Effector CD8-positive, alpha-beta T cell (primary cell): ENCODE measurements around the gene FBXW10.
"Not testable (repeated sequence)": the region's sequence is repeated elsewhere in the genome, so short reads cannot be mapped to it uniquely, and the experiment has no call there.

Experiments
- DNase-seq: peaks from one replicate; lab custom pipeline; 2025; lab: John Stamatoyannopoulos, UW
- total RNA-seq, 4 experiments: gene quantifications; one replicate each; lab custom pipeline; 2026; lab: John Stamatoyannopoulos, UW

The FBXW10 gene, protein sequence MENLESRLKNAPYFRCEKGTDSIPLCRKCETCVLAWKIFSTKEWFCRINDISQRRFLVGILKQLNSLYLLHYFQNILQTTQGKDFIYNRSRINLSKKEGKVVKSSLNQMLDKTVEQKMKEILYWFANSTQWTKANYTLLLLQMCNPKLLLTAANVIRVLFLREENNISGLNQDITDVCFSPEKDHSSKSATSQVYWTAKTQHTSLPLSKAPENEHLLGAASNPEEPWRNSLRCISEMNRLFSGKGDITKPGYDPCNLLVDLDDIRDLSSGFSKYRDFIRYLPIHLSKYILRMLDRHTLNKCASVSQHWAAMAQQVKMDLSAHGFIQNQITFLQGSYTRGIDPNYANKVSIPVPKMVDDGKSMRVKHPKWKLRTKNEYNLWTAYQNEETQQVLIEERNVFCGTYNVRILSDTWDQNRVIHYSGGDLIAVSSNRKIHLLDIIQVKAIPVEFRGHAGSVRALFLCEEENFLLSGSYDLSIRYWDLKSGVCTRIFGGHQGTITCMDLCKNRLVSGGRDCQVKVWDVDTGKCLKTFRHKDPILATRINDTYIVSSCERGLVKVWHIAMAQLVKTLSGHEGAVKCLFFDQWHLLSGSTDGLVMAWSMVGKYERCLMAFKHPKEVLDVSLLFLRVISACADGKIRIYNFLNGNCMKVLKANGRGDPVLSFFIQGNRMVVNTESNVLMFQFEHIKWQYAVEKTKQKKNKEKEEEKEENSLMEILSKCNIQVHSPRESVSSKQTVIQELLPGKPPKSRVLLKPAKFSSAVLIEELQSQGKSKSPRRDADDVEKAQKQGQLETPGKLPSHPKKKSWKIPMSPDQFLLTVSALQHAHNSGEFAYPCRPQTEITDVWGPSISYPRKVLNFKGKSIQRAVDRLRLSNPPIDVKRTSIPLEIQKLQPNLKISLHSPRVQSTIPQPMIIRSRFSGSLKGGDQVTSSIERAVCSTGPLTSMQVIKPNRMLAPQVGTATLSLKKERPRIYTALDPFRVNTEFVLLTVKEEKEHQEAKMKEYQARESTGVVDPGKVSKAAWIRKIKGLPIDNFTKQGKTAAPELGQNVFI
- 0 to 0.09 (median 0) reads per million in 4 experiments for total RNA-seq

DNA sequence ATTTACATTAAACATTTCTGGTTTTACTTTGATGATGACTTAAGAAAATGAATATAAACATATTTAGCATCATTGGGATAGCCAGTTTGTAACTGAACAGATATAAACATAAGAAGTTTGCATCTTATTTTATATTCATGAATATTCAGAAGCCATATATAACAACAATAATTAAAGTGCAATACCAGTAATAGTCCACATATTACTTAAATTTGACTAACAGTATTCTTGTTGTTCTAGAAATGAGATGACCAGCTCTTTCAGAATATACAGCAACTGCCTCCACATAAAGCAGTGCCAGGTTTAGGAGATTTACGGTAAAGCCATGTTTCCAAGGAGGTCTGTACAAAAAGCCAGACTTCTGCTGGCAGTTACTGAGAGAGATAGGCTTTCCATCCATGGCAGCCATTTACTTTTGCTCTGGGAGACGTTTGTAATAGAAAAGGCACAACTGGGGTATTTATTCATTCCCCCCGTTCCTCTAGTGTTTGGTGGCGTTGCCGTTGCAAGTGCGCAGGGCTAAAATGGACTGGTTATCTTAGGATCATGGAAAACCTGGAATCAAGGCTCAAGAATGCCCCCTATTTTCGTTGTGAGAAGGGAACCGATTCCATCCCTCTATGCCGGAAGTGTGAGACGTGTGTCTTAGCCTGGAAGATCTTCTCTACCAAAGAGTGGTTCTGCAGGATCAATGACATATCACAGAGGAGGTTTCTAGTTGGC, at the start of gene FBXW10:
TSS of gene FBXW10 (plus strand) at position 356 of the 723 bp plus-strand sequence. CDS start at position 547, 191 bp downstream.
- DNase-seq: not testable (repeated sequence)

DNA sequence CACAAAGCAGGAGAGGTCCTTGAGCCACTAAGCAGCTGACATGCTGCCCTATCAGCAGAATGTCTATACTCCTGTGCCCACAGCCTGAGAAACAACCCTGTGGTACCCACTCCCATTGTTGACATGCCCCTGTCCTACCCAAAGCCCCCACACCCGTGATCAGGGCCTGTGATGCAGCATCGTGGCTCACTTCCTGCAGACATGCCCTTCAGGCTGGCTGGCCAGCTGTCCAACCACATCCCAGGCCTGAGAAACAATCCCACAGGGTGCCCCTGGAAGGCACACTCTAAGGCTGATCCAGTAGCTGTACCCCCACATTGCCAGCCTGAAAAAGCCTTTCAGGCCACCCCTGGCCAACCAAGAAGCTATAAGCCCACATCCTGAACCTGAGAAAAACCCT, 48.7 kb upstream of the FBXW10 start:
- DNase-seq: not testable (repeated sequence)

DNA sequence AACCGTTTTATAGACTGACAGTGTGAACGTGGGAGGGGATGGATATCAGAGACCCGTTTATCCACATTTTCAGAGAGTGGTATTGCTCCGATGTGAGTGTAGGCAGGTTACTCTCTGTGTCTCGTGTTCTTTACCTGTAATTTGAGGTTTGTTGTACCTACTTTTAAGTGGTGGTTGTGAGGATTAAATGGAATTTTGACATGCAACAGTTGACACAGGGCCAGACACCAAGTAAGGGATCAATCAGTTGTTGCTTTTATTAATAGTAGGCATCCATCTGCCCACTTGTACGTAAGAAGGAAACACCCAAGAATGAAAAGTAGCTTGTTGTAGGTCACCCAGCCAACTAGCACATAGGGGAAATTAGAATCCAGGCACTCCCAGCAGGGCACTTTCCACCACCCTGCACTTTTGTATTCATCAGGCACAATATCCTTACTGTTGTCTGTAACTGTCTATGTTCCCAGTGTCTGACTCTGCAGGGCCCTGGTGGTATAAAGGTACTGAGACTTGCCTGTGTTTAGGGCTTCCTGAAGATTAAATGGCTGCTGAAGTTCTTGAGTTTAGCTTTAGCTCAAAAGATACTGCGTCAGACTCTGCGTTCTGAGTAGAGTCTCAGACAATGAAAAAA, 45.3 kb upstream of the FBXW10 start:
- not testable (repeated sequence) for DNase-seq

DNA sequence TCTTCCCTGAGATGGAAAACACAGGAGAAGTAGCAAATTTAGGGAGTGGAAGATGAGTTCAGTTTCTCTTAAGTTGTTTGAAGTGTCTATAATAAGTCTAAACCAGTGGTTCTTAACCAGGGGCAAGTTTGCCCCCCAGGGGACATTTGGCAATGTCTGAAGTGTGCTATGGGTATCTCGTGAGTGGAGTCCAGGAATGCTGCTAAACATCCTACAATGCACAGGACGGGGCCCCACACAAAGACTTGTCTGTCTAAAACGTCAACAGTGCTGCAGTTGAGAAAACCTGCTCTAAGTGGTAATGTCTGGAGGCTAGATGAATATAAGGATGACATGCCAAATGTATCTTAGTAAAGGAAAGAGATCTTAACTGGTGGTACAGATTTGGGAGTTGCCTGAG, 37.9 kb upstream of the FBXW10 start:
- DNase-seq: not testable (repeated sequence)

DNA sequence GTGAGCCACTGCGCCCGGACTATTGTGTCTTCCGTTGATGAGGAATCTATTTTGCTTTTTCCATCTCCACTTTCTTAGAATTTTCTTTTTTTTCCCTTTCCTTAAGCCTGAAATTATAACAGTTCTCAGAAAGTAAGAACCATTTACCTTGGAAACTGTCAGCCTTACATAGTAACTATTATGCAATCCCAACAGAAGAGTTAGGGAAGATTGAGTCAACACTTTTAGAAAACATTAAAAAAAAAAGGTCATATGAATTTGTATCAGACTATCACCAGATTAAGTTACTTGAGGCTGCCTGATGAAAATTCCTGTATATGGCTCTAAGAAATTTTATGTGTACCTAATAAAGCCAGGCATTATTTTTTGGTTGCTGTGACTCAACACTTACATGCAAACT, 35.6 kb upstream of the FBXW10 start:
- not testable (repeated sequence) for DNase-seq

DNA sequence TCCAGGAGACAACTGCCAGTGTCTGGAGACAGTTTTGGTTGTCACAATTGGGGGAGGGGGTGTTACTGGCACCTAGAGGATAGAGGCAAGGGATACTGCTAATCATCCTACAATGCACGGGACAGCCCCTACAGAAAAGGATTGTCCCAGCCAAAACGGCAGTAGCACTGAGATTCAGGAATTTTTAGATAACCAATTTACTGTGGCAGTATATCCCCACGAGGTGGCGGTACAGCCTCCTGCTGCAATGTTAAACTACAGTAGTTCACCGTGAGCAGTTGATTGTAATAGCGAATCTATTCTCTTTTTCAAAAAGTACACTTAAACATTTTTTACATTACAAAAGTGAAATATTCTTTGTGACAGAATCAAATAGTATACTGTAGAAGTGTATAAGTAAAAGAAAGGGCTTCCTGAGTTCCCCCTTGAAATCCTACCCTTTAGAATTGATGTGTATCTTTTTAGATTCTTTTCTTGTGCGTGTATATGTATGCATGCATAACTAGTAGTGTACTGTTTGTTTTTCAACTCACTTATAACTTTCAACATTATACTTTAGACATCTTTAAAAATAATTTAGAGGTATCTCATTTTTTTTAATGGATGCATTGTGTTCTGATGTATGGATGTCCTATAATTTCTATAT, 31.4 kb upstream of the FBXW10 start:
- DNase-seq: peak; percentile 39

DNA sequence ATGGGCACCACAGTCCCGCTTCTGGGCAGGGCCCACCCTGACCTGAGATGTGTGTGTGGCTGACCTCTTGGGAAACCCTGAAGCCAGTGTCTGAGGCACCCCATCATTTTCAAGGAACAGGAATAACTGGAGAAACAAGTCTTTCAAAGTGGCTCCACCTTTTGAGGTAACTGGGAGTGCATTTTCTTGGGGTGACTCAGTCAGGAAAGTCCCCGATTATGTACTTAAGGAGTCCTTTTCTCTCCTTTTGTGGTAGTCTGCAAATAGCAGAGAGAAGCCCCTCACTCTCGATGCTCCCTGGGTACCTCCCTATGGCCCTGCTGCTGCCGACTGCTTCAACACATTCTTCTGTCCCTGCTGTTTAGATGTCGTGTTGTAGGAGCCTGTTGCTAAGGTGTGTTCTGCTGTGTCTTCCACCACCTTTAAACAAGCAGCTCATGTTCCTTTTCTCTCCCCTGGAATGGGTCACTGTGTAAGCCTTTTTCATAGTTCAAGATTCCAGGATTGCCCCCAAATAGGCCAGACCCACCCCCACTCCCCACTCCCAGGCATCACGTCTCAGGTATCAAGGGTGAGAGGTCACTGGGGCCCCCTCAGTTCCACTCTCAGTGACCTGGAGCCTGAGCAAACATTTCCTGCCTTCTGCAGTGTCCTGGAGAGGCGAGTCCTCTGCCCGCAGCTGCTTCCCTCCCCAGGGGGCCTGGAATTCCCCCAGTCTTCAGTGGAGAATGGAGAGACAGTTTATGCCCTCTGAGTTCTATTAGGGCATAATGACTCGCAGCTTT, 25.0 kb upstream of the FBXW10 start:
- not testable (repeated sequence) for DNase-seq

DNA sequence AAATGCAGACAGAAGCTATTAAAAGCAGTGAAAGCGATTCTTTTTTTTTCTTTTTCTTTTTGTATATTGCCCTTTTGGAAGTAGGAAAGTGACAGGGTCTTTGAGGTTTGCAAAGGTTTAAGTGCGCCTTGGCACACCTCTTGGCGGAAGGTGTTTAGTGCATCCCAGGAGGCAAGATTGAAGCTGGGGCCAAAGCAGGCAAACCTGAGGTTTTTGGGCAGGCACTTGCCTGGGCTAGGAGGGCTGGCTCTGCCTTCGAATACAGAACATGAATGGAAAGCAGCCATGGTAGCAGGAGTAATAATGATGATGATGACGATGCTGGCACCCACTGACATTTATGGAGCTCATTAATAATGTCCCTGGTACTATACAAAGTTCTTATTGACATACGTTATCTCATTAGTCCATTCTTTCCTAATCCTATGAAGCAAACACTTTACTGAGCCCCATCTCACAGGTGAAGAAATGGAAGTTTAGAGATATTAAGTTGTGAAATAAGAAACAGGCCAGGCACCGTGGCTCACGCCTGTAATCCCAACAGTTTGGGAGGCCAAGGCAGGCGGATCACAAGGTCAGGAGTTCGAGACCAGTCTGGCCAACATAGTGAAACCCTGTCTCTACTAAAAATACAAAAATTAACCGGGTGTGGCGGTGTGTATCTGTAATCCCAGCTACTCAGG, 24.3 kb upstream of the FBXW10 start:
- DNase-seq: not testable (repeated sequence)

DNA sequence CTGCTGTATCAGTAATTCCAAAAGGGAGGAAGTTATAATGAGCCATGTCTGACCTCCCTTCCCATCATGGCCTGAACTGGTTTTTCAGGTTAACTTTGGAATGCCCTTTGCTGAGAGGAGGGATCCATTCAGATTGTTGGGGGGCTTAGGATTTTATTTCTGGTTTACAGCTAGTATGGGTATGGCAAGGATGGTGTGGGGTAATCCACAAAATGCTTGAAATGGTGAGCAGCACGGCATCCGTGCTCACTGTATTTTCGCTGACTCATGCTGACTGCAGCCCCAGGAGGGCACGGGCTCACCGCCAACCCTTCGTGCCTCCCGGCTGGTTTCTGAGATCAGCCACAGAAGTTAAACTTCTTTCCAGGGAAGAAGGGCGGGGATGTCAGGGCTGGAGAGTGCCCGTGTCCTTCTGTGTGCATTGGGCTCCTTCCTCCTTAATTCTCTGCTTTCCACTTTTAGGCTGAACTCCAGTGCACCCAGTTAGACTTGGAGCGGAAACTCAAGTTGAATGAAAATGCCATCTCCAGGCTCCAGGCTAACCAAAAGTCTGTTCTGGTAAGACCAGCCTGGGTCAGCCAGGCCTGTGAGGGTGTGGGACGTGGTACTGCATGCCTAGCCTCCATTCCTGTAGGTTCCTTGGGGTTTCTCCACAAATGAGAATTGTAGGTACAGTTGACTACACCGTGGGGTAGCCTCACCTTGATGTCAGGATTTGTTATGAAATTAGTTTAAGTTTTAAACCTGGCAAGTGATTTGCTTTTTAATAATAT, 21.9 kb upstream of the FBXW10 start:
- not testable (repeated sequence) for DNase-seq

DNA sequence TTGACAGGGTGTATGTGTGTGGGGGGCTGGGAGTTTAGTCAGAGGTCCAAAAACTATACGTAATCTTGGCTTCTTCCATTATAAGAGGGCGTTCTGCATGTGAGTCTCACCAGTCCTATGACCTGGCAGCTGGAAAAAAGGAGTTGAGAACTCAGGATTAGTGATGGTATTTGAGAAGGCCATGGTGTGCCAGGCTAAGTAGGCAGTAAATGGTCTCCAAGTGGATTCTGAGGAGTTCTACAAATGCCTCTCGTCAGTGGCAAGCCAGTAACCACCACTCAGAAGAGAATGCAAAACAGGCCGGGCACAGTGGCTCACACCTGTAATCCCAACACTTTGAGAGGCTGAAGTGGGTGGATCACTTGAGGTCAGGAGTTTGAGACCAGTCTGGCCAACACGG, 21.2 kb upstream of the FBXW10 start:
- DNase-seq: not testable (repeated sequence)

DNA sequence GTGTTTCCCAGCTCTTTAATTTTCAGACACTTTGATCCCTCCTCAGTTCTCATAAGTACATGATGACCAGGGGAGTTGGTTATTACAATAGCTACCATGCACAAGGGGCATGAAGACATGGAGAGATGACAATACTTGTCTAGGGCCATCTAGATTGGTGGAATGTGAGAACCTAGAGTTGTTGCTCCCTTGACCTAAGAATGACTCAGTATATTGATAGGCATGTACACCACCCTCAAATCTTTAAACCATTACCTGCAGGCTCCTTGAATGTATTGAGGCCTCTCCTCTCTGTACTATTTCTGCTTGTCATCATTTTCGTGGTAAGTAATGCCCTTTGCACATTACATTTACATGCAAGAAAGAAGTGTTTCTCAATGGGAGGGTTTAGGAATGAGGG, 20.3 kb upstream of the FBXW10 start:
- not testable (repeated sequence) for DNase-seq

DNA sequence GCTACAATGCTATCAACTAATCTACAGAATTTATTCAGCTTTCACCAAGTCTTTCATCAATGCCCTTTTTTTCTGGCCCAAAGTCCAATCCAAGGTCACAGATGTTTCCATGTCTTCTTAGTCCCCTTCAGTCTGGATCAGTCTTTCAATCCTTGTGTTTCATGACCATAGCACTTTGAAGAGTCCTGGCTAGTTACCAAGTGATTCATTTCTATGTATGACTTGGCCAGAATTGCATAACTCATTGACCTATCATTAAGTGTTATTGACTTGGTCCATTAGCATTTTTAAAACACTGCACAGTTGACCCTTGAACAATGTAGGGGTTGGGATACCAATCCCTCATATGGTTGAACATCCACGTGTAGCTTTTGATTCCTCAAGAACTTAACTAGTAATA, 11.4 kb upstream of the FBXW10 start:
- not testable (repeated sequence) for DNase-seq

DNA sequence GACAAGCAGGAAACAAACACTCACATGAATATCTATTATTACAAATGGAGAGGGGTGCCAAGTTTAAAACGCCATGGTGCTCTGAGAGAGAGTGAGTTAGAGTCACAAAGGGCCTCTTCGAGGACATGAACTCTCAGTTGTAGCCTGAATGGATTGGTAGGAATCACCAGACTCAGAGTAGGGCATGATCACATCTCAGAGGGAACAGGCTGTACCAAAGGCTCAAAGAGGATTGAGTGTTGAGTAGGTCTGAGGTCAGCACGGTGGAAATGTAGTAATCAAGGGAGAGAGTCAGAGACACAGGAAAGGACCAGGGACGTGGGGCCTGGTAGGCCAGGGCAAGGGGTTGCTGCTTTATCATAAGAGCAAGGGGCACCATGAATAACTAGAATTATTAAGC, 10.5 kb upstream of the FBXW10 start:
- not testable (repeated sequence) for DNase-seq

DNA sequence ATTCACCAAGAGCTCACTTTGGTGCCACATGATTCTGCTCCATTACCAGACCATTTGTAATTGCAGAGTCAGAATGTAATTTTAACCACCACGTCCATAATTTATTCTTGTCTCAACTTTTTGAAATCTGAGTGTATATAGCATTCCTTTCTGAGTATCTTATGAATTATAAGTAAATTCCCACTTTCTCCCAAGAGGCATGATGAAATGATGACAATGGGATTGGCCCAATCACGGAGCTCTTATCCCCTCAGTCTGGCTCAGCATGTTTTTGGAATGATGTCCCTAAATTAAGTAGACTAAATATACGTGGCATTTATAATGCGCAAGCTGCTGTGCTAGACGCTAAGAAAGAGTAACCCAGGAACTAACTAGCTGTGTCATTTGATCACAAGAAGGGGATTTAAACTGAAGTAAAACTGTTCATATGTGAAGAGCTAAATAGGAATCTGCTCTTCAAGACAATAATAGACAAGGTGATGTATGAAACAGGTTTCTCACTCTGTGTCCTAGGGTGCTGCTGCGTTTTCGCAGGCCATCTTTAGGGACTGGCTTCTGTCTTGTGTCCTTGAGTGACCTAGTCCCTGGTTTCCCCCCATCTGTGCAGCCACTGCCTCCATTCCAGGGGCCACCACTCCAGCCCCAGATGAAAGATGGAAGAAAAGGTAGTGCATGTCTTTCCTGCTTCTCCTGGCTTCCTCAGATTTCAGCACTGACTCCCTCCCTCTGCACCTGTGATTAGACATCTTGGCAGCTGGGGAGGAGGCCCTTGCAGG, 4.0 kb upstream of the FBXW10 start:
- DNase-seq: not testable (repeated sequence)

DNA sequence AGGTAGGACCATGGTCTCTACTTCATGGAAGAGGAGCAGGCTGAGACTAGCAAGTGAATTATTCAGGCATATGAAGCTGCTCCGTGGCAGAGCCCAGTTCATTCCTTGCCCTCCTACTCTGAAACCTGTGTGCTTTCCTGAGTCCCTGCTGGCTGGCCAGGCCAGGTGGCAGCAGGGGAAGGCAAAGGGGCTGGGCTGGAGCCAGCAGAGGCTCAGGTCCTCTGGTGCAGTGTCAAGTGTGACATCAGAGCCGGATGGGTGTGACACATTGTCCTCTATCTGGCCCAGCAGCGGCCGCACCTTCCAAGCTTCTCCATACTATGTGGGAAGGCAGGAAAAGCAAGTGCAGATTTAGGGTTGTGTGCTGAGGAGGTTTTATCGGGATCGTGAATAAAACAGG, 2.6 kb upstream of the FBXW10 start:
- not testable (repeated sequence) for DNase-seq

DNA sequence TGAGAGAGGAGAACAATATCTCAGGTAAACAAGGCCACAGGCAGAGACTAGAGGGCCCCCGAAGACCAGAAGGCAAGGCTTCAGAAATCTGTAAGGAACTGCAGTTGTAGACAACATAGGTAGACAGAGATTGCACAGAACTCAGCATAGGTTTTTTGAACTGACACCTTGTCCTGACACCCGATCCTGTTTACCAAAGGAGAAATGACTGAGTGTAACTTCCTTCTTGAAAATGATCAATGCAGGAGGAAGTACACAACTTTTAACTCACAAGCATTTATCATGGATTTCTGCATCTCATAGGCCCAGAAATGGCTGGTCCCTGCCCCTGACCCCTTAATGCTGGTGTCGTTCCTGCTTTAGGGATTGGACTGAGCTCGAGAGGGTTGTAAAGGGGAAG, 872 bp downstream of the FBXW10 start:
- not testable (repeated sequence) for DNase-seq

DNA sequence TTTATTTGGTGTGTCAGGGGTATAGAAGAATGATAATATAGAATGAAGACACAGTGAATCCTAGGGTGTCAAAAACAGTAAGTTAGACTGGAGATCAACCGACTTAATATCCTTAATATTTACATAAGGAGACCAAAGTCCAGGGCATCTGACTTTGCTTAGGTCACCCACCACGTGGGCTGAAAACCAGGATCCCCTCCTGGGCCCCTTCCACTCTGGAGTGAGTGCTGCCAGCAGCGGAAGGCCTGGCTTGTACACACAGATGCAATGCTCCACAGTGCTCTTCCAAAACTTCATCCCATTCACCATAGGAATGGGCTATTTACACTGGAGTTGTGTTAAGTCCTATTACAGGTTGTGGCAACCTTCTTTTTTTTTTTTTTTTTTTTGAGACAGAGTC, 2.7 kb downstream of the FBXW10 start:
- not testable (repeated sequence) for DNase-seq

DNA sequence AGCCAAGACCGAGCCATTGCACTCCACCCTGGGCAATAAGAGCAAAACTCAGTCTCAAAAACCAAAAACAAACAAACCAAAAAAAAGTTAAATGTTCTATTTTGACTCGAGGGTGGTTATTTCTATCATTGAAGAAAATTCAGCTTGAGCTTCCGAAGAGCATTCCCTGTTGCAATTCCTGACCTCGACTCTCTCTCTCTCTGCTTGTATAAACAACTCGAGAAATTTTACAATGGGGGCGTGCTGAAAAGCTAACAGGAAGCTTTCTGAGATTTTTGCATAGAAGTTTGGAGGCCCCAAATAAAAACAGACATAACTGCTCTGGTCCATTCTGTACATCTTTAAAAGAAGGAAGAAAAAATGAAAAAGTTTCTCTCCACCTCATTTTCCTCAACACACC, 3.6 kb downstream of the FBXW10 start:
- not testable (repeated sequence) for DNase-seq
